Endothelial cell (in vitro differentiated cells): ENCODE data around the gene BCAP29. TPM values are rescaled to one million over a fixed set of nuclear protein-coding genes. Genes with fewer than 3 reads are reported as not detected.

Experiments used
- DNase-seq: peaks from one replicate; pipeline ENCODE4 v3.0.0; 2021; ENCODE audit warnings: low spot score
- H3K27ac Mint-ChIP-seq: one replicate; pipeline ENCODE4 v1.8.0; 2021; ENCODE audit warnings: mixed read lengths, inconsistent platforms; ENCODE audit not compliant: unreplicated experiment
- H3K27me3 Mint-ChIP-seq: one replicate; pipeline ENCODE4 v1.8.0; 2021; ENCODE audit warnings: mild to moderate bottlenecking, moderate library complexity, mixed read lengths, inconsistent platforms; ENCODE audit not compliant: unreplicated experiment
- H3K36me3 Mint-ChIP-seq: one replicate; pipeline ENCODE4 v1.8.0; 2021; ENCODE audit warnings: mild to moderate bottlenecking, low read depth, mixed read lengths, inconsistent platforms; ENCODE audit not compliant: unreplicated experiment
- H3K4me1 Mint-ChIP-seq: one replicate; pipeline ENCODE4 v1.8.0; 2021; ENCODE audit warnings: mild to moderate bottlenecking, mixed read lengths, inconsistent platforms; ENCODE audit not compliant: unreplicated experiment
- H3K4me3 Mint-ChIP-seq: one replicate; pipeline ENCODE4 v1.8.0; 2021; ENCODE audit warnings: mild to moderate bottlenecking, mixed read lengths, inconsistent platforms; ENCODE audit not compliant: unreplicated experiment
- H3K9me3 Mint-ChIP-seq: one replicate; pipeline ENCODE4 v1.8.0; 2021; ENCODE audit warnings: mixed read lengths, inconsistent platforms; ENCODE audit not compliant: unreplicated experiment
- total RNA-seq: library from RNA; stranded (reverse); fragmentation: NEBNext Ultra II Directional; extraction: Animal tissue kit (Norgen Biotek cat#: 25700); gene quantifications from one replicate; pipeline ENCODE4 v1.2.1, GENCODE V29; 2021; ENCODE audit not compliant: unreplicated experiment
- TF ChIP-seq, protein P1 (sequence below): fragments of 200-600 bp; sonication (generic); IDR thresholded peaks from one replicate; pipeline ENCODE4 v1.5.0; 2021; ENCODE audit warnings: antibody characterized with exemption; ENCODE audit not compliant: unreplicated experiment

The BCAP29 gene
- total RNA-seq, 1 donor from 2014 or later: 114 TPM

DNA sequence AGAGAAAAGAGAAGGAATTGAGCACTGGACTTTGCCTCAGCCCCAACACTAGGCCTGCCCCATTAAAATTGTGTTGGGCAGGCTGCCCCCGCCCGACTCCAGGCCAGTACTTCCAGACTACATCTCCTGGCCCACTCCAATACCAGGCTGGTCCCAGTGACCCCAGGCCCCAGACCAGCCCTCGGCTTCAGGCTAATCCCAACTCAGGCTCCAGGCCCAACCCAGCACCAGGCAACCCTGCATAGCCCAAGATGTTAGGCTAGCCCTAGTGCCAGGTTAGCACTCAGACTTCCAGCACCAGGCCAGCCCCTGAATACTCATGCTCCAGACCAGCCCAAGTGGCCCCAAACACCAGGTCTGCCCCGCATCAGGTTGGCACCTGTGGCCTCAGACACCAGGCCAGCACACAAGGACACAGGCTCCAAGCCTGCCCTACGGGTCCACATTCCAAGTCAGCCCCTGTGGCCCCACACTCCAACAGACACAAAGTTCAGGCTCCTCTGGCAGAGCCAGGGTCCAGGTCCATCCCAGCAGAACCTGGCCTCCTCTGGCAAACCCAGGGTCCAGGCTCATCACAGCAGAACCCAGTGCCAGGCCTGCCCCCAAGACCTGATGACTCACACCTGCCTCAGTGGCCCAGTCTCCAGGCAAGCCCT, 36.6 kb upstream of the BCAP29 start:
- Mint-ChIP-seq H3K4me1 (peaks cover 13% of the 10 kb centered on the region), H3K27me3 (no peaks in the 10 kb centered on the region), H3K36me3 (peaks cover 40% of the 10 kb centered on the region), H3K4me3 (peak overlapping the region; percentile 22), H3K9me3 (no peaks in the 10 kb centered on the region), H3K27ac (no peak overlapping the region)
- DNase-seq: no peak
- TF ChIP-seq, protein P1, sequence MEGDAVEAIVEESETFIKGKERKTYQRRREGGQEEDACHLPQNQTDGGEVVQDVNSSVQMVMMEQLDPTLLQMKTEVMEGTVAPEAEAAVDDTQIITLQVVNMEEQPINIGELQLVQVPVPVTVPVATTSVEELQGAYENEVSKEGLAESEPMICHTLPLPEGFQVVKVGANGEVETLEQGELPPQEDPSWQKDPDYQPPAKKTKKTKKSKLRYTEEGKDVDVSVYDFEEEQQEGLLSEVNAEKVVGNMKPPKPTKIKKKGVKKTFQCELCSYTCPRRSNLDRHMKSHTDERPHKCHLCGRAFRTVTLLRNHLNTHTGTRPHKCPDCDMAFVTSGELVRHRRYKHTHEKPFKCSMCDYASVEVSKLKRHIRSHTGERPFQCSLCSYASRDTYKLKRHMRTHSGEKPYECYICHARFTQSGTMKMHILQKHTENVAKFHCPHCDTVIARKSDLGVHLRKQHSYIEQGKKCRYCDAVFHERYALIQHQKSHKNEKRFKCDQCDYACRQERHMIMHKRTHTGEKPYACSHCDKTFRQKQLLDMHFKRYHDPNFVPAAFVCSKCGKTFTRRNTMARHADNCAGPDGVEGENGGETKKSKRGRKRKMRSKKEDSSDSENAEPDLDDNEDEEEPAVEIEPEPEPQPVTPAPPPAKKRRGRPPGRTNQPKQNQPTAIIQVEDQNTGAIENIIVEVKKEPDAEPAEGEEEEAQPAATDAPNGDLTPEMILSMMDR: no peak

DNA sequence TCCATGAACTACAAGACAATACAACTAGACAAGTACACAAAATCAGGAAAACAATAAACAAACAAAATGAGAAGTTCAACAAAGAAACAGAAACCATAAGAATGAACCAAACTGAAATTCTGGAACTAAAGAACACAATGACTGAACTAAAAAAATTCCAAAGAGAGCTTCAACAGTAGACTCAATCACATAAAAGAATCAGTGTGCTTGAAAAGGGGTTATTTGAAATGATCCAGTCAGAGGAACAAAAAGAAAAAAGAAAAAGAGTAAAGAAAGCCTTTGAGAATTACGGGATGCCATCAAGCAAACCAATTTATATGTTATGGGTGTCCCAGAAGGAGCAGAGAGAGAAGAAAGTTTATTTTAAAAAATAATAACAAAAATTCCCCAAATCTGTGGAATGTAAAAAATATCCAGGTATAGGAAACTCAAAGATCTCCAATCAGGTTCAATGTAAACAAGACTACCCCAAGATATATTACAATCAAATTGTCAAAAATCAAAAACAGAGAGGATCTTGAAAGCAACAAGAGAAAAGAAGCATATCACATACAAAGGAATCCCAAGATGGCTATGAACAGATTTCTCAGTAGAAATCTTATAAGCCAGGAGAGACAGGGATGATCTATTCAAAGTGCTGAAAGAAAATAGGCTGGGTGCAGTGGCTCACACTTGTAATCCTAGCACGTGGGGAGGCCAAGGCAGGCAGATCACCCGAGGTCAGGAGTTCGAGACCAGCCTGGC, 35.0 kb upstream of the BCAP29 start:
- no peak for DNase-seq
- peak overlapping the region; percentile 84 for H3K4me3 Mint-ChIP-seq
- peaks cover 6% of the 10 kb centered on the region for H3K4me1 Mint-ChIP-seq
- H3K36me3 Mint-ChIP-seq: peaks cover 45% of the 10 kb centered on the region
- H3K27me3 Mint-ChIP-seq: no peaks in the 10 kb centered on the region
- H3K9me3 Mint-ChIP-seq: no peaks in the 10 kb centered on the region
- TF ChIP-seq, protein P1: no peak
- no peak overlapping the region for H3K27ac Mint-ChIP-seq

DNA sequence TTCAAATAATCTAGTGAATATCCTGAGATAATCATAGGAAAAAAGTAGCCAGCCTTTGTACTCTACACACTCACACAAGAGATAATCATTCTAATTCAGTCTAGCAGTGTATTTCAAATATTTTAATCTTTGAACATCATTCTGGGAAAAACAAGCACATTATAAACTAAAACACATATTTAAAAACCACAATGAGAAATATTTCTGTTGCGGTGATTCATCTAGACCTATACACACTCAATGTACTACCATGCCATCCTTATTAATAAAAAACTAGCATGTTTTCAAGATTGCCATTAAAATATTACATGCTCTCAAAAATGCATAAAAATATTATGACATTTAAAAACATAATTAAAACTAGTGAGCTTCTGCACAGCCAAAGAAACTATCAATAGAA, 28.1 kb upstream of the BCAP29 start:
- no peaks in the 10 kb centered on the region for H3K27me3 Mint-ChIP-seq
- no peak overlapping the region for H3K4me3 Mint-ChIP-seq
- no peaks in the 10 kb centered on the region for H3K9me3 Mint-ChIP-seq
- H3K27ac Mint-ChIP-seq: no peak overlapping the region
- peaks cover 5% of the 10 kb centered on the region for H3K4me1 Mint-ChIP-seq
- H3K36me3 Mint-ChIP-seq: peaks cover 25% of the 10 kb centered on the region
- TF ChIP-seq, protein P1: no peak
- no peak for DNase-seq

DNA sequence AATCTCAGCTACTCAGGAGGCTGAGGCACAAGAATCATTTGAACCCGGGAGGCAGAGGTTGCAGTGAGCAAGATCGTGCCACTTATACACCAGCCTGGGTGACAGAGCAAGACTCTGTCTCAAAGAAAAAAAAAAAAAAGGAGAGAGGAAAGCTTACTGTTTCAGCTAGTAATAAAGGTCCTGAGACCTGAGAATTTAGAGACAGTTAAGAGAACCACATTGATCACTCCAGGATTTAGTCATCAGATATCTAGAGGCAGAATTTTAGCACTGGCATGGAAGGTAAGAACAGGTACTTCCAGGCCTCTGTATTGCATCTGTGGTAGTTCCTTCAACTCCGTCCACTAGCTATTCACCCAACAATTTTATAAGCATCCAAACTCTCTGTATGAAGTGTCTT, 24.2 kb upstream of the BCAP29 start:
- TF ChIP-seq, protein P1: no peak
- no peak overlapping the region for H3K4me3 Mint-ChIP-seq
- DNase-seq: no peak
- peaks cover 7% of the 10 kb centered on the region for H3K36me3 Mint-ChIP-seq
- peaks cover 3% of the 10 kb centered on the region for H3K4me1 Mint-ChIP-seq
- H3K9me3 Mint-ChIP-seq: no peaks in the 10 kb centered on the region
- H3K27me3 Mint-ChIP-seq: no peaks in the 10 kb centered on the region
- no peak overlapping the region for H3K27ac Mint-ChIP-seq

DNA sequence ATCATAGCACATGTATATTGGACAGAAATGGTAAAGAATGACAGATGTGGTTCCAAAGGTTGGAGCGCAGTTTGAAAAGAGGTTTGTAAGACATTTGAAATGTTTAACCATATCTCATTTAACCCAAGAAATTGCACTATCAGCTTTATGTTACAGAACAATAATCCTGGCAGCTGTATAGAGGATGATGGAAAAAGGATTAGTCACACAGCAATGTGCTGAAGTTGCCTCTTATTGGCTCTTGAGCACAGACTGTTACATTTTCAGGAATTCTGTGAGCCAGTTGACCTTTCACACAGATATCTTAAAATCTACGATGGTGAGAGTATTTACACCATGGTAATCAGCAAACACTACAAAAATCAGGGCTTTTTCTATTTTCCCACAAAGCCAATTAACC, 20.2 kb upstream of the BCAP29 start:
- TF ChIP-seq, protein P1: no peak
- peaks cover 4% of the 10 kb centered on the region for H3K27me3 Mint-ChIP-seq
- peaks cover 31% of the 10 kb centered on the region for H3K4me1 Mint-ChIP-seq
- H3K4me3 Mint-ChIP-seq: no peak overlapping the region
- H3K9me3 Mint-ChIP-seq: no peaks in the 10 kb centered on the region
- no peak for DNase-seq
- no peak overlapping the region for H3K27ac Mint-ChIP-seq
- peaks cover 3% of the 10 kb centered on the region for H3K36me3 Mint-ChIP-seq
